H54 (cell line): Measurements from ENCODE around the gene NPDC1.
"Not testable (repeated sequence)": the region's sequence is repeated elsewhere in the genome, so short reads cannot be mapped to it uniquely, and the experiment has no call there.

Source experiments
- DNase-seq: peaks from one replicate; pipeline ENCODE4 v3.0.0; 2011; ENCODE audit warnings: low spot score, mixed read lengths; ENCODE audit not compliant: insufficient read length
- FAIRE-seq: peaks from 3 replicates; lab custom pipeline; 2011; peaks lifted over from hg19 to GRCh38; lab: Jason Lieb, UNC
- POLR2A ChIP-seq: IDR thresholded peaks from 2 replicates; pipeline ENCODE4 v1.6.1; 2011; ENCODE audit warnings: low read depth, mild to moderate bottlenecking, low read length

NPDC1 gene

DNA sequence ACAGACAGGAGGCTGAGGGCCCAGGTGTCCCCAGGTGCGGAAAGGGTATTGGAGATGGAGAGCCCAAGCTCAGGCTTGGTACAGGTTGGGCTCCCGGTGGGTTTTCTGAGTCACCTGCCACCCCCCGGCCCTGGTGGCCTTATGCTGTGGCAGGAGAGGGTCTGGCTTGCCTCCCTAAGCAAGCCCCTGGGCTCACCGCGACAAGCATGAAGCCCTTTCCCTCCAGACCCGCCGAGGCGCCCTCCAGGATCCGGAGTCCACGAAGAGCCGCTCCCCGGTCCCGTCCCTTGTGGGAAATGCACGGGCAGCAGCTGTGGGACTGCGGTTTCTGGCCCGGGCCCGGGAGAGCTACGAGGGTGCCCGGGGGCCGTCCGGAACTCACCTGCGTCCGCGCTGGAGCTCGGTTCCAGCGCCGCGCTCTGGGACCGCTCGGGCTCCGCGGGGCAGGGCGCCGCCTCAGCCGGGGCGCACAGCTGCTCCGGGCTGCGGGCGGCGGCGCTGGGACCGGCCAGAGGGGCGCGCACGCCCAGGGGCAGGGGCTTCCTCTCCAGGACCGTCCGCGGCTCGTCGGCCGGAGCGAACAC lies 23.6 kb upstream of the NPDC1 start:
- TF ChIP-seq POLR2A: no peak
- no peak for DNase-seq
- FAIRE-seq: no peak

DNA sequence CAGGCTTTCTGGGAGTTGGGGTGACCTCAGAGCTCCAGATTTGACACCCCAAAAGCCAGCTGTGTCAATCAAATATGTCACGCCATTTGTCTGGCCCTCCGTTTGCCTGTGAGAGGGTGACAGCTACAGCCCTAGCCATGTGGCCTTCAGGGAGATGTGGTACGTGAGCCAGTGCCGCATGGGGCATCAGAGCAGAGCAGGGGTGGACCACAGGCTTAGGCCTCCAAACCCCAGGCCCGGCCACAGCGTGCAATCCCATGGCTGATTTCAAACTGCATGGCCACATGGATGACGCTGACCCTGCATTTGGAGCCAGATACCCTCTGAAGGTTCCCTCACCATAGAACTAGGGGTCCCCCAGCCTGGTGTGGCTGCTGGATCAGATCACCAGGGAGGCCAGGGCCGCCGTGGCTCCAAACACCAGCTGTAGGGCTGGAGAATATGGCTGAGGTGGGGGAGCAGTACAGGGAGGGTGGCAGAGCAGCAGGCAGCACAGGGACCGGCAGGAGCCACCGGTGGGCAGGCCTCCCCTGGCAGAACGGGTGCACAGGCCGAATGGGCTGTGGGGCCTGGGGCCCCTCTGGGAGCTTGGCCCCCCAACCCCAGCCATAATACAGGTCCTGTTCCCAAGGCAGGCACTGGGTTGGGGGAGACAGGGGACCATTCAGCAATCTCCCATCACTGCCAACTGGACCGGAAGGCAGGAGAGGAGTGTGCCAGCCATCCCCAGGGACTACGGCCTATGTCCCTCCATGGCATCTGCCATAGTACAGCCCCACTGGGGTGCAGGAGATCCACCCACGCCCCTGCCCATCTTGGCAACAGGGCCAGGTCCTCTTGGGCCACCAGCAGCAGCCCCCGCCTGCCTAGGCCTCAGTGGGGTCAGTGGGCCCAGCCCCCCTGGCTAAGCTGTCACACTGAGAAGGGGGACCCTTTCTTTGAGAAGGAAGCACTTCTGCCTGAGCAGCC lies 22.8 kb upstream of the NPDC1 start:
- no peak for FAIRE-seq
- no peak for TF ChIP-seq POLR2A
- DNase-seq: no peak

DNA sequence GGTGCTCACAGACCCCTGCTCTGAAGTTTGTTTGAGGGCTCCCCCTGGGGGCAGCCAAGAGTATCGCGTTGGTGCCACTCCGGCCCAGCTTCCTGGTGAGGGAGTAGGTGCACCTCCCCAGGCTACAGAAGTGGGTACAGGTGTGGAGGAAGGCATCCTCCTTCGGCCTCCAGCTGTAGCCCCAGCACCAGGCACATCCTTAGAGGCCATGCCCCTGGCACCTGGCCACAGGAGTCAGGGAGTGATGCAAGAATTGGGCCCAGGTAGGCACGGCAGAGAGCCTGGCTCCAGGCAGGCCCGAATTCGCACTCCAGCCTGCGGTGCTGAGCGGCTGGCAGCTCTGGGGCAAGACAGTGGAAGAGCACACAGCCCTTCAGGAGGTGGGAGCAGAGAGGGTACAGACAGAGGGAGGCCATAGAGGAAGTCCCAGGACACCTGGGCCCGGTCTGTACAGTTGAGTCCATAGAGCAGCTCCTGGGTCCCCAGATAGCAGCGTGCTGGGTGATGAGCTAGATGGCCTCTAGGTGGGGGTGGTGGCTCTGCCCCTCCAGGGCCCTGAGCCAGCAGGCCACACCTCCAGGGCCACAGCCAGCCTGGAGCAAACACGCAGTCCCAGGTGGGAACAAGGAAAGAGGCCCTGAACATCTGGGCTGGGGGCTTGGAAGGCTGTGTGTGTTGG lies 22.0 kb upstream of the NPDC1 start:
- FAIRE-seq (peak; percentile 64), DNase-seq (peak; percentile 93)
- no peak for TF ChIP-seq POLR2A

DNA sequence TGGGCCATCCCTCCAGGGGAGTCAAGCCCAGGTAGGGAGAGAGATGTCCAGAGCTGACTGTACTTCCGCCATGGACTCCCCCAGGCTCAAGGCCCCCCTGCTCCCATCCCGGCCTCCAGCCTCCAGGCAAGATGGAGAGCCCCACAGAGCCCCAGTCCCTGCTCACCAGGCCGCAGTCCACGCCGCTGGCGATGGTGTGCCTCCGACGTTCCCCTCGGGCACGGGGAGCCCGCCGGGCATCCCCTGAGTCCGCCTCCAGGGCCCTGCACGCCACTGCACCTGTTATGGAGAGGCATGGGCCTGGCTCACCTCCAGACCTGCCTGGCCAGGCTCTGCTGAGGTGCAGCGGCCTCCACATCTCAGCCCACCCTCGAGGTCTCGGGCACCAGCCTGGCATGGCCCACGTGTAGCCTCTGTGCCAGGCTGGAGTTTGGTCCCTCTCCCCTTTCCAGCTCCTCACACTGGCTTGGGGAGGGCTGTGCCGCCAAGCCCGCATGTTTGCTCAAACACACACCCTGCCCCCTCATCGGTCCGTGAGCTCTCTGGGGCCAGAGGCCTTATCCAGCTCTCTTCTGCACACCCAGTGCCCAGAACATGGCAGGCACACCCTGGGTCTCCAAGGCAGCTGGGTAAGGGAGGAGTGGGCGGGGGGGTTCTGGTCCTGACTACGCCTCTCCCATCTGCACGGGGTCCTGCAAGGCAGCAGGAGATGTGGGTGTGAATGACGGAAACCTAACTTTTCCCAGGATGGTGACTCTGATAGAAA lies 20.3 kb upstream of the NPDC1 start:
- no peak for TF ChIP-seq POLR2A
- FAIRE-seq (no peak), DNase-seq (no peak)

DNA sequence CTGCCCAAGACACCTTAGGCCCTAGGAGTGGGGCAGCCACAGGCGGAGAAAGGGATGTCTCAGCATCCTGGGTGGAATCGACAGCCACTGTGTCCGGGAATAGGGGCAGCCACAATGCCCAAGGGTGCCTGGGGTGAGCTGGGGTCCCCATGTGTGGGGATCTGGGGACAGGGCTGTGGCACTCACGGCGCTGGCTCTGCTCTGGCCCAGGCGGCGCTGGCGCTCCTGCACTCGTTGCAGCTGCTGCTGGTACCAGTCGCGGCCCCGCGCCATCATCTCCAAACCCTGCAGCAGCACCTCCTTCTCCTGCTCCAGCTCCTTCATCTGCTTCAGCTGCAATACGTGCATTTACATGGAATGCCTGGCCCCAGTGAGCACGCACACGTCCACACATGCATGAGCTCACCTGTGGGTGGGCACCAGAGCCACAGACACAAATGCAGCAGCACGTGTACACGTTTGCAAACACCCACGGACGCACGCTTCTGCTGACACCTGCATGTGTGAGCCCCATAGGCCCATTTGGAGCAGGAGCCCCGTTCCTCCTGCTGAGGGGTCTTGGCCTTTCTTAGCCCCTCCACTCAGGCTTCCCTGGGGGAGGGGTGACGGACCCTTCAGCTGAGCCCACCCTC lies 19.5 kb upstream of the NPDC1 start:
- FAIRE-seq: no peak
- TF ChIP-seq POLR2A: no peak
- DNase-seq: no peak

DNA sequence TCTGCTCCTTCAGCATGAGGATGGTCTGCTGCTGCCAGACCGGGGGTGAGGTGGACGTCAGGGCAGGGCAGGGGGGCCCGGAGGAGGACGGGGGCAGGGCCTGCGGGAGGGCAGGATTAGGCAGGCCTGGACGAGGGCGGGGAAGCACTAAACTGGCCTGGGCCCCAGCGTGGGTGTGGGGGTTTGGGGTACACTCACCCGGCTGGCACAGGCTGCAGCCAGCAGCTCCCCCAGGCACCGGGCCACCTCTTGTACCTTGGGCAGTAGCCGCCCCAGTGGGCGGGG lies 18.8 kb upstream of the NPDC1 start:
- FAIRE-seq: no peak
- DNase-seq: no peak
- no peak for TF ChIP-seq POLR2A

DNA sequence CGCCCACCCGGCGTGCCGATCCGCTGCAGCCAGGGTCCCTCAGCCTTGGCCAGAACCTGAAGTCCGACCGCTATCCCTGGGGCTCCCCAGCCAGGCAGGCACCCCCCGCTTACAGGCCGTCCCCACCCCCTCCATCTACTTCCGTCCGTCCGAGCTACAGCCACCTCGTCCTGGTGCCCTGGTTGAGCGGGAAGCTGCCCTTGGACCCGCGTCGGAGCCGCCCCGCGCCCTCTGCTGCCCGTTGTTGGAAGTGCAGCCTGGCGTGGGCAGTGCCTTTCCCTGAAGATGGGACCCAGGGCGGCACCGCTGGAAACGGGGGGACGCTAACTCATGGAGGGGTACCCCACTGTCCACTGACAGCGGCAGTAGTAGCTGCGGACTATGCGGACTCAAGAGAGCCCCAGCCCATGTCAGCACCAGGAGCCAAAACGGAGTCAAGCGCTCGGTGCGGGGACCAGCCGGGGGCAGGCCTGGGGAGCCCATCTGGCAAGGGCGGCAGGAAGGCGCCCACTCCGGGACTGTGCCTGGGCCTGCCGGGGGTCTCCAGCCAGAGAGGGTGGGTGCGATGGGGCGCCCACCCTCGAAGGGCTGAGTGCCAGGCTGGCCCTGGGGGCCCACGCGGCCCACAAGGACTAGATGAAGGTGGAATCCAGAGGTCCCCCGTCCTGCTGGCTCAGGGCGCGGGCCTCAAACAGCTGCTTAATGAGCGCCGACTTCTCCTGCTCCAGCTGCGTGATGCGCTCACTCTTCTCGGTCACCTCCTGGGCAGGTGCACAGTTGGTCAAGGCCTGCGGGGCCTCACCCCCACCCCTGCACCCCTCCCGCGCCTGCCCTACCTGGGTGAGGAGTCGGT lies 18.3 kb upstream of the NPDC1 start:
- DNase-seq: peak; percentile 94

DNA sequence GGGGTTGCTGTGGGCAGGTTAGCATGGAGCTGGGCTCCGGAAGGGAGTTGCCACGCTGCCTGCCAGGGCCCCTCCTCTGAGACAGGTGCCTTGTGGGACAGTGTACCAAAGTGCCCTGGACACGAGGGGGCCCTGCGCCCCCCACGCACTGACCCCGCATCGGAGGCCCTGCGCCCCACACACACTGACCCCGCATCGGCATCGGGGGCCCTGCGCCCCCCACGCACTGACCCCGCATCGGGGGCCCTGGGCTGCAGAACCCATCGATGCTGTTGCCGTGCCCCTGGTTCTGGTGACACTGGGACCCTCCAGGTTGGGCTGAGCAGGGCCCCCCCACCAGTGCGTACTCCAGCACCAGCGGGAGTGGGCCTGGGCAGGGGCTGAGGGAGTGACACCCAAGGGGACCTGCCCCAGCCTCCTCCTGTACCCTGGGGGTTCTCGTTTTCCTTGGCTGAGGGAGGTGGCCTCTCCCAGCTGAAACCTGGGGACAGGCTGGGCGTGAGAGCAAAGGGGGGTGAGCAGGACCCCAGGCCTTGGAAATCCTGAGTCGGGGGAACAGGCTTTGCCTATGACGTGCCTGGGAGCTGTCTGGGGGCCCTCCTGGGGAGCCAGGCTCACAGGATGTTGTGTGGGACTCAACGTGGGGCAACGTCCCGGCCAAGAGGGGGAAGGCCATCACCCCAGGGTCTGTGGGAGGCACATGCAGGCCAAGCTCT lies 17.5 kb upstream of the NPDC1 start:
- FAIRE-seq: no peak
- no peak for DNase-seq
- no peak for TF ChIP-seq POLR2A

More for the DNA sequence above, 18.3 kb upstream of the NPDC1 start:
- TF ChIP-seq POLR2A: no peak
- FAIRE-seq: no peak

DNA sequence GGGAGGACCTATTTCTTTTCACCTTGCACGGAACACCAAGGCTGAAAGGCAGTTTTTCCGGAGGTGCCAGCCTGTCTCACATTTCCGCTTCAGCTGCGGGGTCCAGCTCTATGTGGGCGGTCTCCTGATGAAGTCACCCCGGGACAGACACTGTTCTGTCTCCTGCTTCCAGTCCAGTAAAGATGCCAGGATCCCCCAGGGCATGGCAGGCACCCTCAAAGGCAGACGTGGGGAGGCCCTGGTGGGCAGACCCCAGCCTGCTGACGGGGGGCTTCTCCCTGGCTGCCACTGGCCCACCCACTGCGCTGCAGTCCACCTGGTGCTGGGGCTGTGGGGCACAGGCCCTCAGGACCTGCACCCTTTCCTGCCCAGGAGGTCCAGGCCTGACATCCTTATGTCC lies 16.8 kb upstream of the NPDC1 start:
- not testable (repeated sequence) for FAIRE-seq

DNA sequence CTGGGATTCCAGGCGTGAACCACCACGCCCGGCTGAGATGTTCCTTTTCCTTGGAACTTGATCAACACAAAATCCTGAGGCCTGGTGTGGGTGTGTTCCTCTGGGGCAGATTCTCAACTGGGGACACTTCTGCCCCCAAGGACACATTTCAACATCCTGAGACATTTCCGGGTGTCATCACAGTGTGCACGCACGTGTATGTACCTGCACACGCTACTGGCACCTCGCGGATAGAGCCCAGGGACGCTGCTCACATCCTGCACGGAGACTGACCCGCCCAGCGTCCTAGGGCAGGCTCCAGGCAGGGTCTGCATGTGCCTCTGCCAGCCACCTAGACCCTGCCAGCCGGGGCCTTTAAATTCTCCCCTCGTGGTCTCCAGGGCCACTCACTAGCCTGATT lies 16.4 kb upstream of the NPDC1 start:
- DNase-seq: no peak
- no peak for FAIRE-seq
- no peak for TF ChIP-seq POLR2A

More for the DNA sequence above, 16.8 kb upstream of the NPDC1 start:
- DNase-seq: not testable (repeated sequence)

DNA sequence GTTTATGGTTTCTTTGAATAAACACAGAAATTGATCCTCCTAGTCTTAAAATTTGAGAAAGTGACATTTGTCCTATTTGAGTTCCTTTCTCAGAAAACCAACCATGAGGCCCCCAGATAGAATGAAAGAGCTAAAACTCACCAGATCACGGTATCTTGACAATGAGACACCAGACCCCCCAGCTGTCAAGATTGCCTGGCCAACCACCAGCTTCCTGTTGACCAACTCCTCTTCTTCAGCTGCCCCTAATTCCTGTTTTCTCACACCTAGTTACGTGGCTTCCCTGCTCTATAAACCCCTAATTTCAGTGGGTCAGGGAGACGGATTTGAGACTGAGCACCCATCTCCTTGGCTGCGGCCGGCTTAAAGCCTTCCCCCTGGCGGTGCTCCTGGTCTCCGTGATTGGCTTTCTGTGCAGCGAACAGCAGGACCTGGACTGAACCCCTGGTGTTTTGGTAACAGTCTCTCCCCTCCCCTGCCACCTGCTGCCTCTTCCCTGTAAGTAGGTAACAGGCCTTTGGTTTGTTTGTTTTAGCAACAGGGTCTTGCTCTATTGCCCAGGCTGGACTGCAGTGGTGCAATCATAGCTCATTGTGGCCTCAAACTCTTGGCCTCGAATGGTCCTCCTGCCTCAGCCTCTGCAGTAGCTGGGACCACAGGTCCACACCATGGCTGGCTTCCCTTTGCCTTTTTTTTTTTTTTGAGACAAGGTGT lies 12.7 kb upstream of the NPDC1 start:
- FAIRE-seq (no peak), DNase-seq (no peak)
- no peak for TF ChIP-seq POLR2A

DNA sequence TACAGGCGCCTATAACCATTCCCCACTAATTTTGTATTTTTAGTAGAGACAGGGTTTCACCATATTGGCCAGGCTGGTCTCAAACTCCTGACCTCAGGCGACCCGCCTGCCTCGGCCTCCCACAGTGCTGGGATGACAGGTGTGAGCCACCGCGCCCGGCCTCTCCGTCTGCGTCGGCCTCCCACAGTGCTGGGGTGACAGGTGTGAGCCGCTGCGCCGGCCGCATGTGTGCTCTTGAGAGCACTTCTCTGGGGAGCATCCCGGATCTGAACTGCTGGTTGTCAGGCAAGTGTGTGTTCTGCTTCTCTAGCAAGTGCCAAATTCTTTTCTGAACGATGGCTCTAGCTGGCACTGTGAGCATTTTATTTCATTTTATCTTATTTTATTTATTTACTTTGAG lies 11.6 kb upstream of the NPDC1 start:
- FAIRE-seq (no peak), DNase-seq (no peak)
- TF ChIP-seq POLR2A: no peak
